ENCODE measurements around the gene SPAG9.

The SPAG9 gene

GRCh38 chr17:50986989-50987660 lies 133.5 kb downstream of the SPAG9 start:
- TF ChIP-seq CTCF (IDR thresholded peaks at IDR 0.05; ENCODE audit: control insufficient read depth, insufficient read depth, low read depth, low read length, missing control alignments), result no peak
- no peak overlapping the region for H3K4me3 ChIP-seq (ENCODE audit: control insufficient read depth, low read depth, low read length)
- DNase-seq (ENCODE audit: low read depth), result peak; percentile 48

GRCh38 chr17:50981279-50981678 lies 139.4 kb downstream of the SPAG9 start:
- DNase-seq (ENCODE audit: low read depth), result no peak

GRCh38 chr17:50979524-50979927 lies 141.1 kb downstream of the SPAG9 start:
- no peak overlapping the region for H3K4me3 ChIP-seq (ENCODE audit: control insufficient read depth, low read depth, low read length)
- no peak for DNase-seq (ENCODE audit: low read depth)
- no peak for TF ChIP-seq CTCF (IDR thresholded peaks at IDR 0.05; ENCODE audit: control insufficient read depth, insufficient read depth, low read depth, low read length, missing control alignments)

More at GRCh38 chr17:50981279-50981678, 139.4 kb downstream of the SPAG9 start:
- no peak for TF ChIP-seq CTCF (IDR thresholded peaks at IDR 0.05; ENCODE audit: control insufficient read depth, insufficient read depth, low read depth, low read length, missing control alignments)
- H3K4me3 ChIP-seq (ENCODE audit: control insufficient read depth, low read depth, low read length), result no peak overlapping the region

GRCh38 chr17:50977487-50978159 lies 143.0 kb downstream of the SPAG9 start:
- DNase-seq (ENCODE audit: low read depth), result no peak
- no peak overlapping the region for H3K4me3 ChIP-seq (ENCODE audit: control insufficient read depth, low read depth, low read length)
- TF ChIP-seq CTCF (IDR thresholded peaks at IDR 0.05; ENCODE audit: control insufficient read depth, insufficient read depth, low read depth, low read length, missing control alignments), result no peak

GRCh38 chr17:50976951-50977472 lies 143.7 kb downstream of the SPAG9 start:
- H3K4me3 ChIP-seq (ENCODE audit: control insufficient read depth, low read depth, low read length), result no peak overlapping the region
- TF ChIP-seq CTCF (IDR thresholded peaks at IDR 0.05; ENCODE audit: control insufficient read depth, insufficient read depth, low read depth, low read length, missing control alignments), result no peak
- DNase-seq (ENCODE audit: low read depth), result no peak

GRCh38 chr17:50973557-50974494 lies 146.8 kb downstream of the SPAG9 start:
- no peak overlapping the region for H3K4me3 ChIP-seq (ENCODE audit: control insufficient read depth, low read depth, low read length)
- no peak for TF ChIP-seq CTCF (IDR thresholded peaks at IDR 0.05; ENCODE audit: control insufficient read depth, insufficient read depth, low read depth, low read length, missing control alignments)

More at GRCh38 chr17:50973557-50974494, 146.8 kb downstream of the SPAG9 start:
- no peak for DNase-seq (ENCODE audit: low read depth)
